H1 (cell line): Measurements from ENCODE around the gene NPL. TPM values are rescaled to one million over a fixed set of nuclear protein-coding genes. Genes with fewer than 3 reads are reported as not detected.

Source experiments
- BRCA1 ChIP-seq: IDR thresholded peaks from 2 replicates; pipeline ENCODE4 v1.6.1; 2012; ENCODE audit warnings: low read depth, low read length, improper control_type of control experiment
- CHD1 ChIP-seq: IDR thresholded peaks from 2 replicates; pipeline ENCODE4 v1.6.1; 2012; ENCODE audit warnings: low read depth, low read length, improper control_type of control experiment
- CHD7 ChIP-seq: fragments of 300-600 bp; sonication (generic); IDR thresholded peaks from 2 replicates; pipeline ENCODE4 v1.7.1; 2012; ENCODE audit warnings: low read length, moderate library complexity, mild to moderate bottlenecking, inconsistent platforms; ENCODE audit not compliant: insufficient replicate concordance
- KDM5A ChIP-seq: fragments of 200-600 bp; IDR thresholded peaks from 2 replicates; pipeline ENCODE4 v1.7.1; 2012; ENCODE audit warnings: mild to moderate bottlenecking, low read length, inconsistent platforms, mixed read lengths
- NRF1 ChIP-seq: IDR thresholded peaks from 2 replicates; pipeline ENCODE4 v1.6.1; 2011; ENCODE audit warnings: mild to moderate bottlenecking, low read depth, low read length, improper control_type of control experiment
- SAP30 ChIP-seq: fragments of 300-600 bp; sonication (generic); IDR thresholded peaks from 2 replicates; pipeline ENCODE4 v1.7.1; 2012; ENCODE audit warnings: low read length, moderate library complexity, mild to moderate bottlenecking, inconsistent platforms; ENCODE audit not compliant: insufficient read depth, insufficient replicate concordance
- polyA plus RNA-seq, 7 experiments: library from polyadenylated mRNA; depleted of rRNA in 3 of 7; stranded (reverse) in 5 of 7; unstranded in 2 of 7; fragments of >200 nt in 5 of 7; fragments of 200-250 nt in 2 of 7; gene quantifications; 1 replicate in 5 of 7; 2 replicates in 1 of 7; 4 replicates in 1 of 7; pipeline versions ENCODE4 v1.2.1 to v1.2.3, GENCODE V29; 2011 to 2013; ENCODE audit warnings: missing spikeins in 2 of 7, mixed read lengths in 2 of 7
- total RNA-seq: library from RNA; stranded (reverse); fragmentation: NEBNext Ultra II Directional; extraction: Animal tissue kit (Norgen Biotek cat#: 25700); gene quantifications from 2 replicates; pipeline ENCODE4 v1.2.1, GENCODE V29; 2021

The NPL gene
- total and polyA plus RNA-seq, 2 of the 8 experiments (the other 6 are each of a cell fraction or from before 2014, with no cell fraction given) = 2.2 to 4.4 TPM

- no peak for TF ChIP-seq CHD7
- TF ChIP-seq NRF1 = no peak
- no peak for TF ChIP-seq CHD1
- TF ChIP-seq SAP30 = no peak
- no peak for TF ChIP-seq KDM5A
- no peak for TF ChIP-seq BRCA1
Observed at GRCh38 chr1:182877842-182878241, 88.3 kb downstream of the NPL start (continued).
